Mucosa of descending colon (tissue), 3 donors: ENCODE results near the gene C4orf54. TPM values are rescaled to one million over a fixed set of nuclear protein-coding genes. Genes with fewer than 3 reads are reported as not detected.

Experiments used
- ATAC-seq: fragments of 200-7000 bp; cut with Tn5 transposase; one replicate; pipeline ENCODE4 v1.9.1; 2020; ENCODE audit warnings: mild to moderate bottlenecking, moderate library complexity
- DNase-seq, 3 donors: peaks; one replicate each; pipeline ENCODE4 v3.0.0-alpha.2; 2020
- H3K36me3 ChIP-seq: fragments of 200-600 bp; one replicate; pipeline ENCODE4 v1.8.0; 2021; ENCODE audit warnings: low read depth, mild to moderate bottlenecking
- H3K4me1 ChIP-seq: fragments of 200-600 bp; one replicate; pipeline ENCODE4 v1.8.0; 2021; ENCODE audit warnings: low read depth, mild to moderate bottlenecking
- H3K4me3 ChIP-seq: fragments of 200-600 bp; one replicate; pipeline ENCODE4 v1.8.0; 2021; ENCODE audit warnings: mild to moderate bottlenecking
- H3K9me3 ChIP-seq: fragments of 200-600 bp; one replicate; pipeline ENCODE4 v1.8.0; 2021; ENCODE audit warnings: mild to moderate bottlenecking
- CTCF ChIP-seq: fragments of 200-600 bp; IDR thresholded peaks from one replicate; pipeline ENCODE4 v1.8.0; 2022; ENCODE audit warnings: antibody characterized with exemption, mild to moderate bottlenecking
- intact Hi-C, 2 donors: fragments of 100-400 bp; cut with DNase I in 1 of 2; cut with micrococcal nuclease in 1 of 2; formaldehyde crosslinking; loops; one replicate each; pipeline versions ENCODE4 v1.11.0 to v1.11.1; 2022; cut with DNase I, micrococcal nuclease
- total RNA-seq, 3 donors: library from RNA; stranded (reverse); fragmentation: NEBNext Ultra II Directional in 2 of 3; extraction: Animal tissue kit (Norgen Biotek cat#: 25700) in 2 of 3; gene quantifications; one replicate each; pipeline versions ENCODE4 v1.2.1 to v1.2.4, GENCODE V29; 2021 to 2023
- donor health status: DM: no; HTN: no; CAD: no; lungs with moderate emphysema.
- donor health status: DM: no; HTN: no; CAD: no.
- donor health status: DM: no; HTN: yes; CAD: no.

C4orf54 gene
- total RNA-seq, 3 donors from 2014 or later, result 0.02 TPM; not detected in 2

- intact Hi-C loops, result no loop called here
- DNase-seq, result no peak
- Histone ChIP-seq H3K9me3 (no peaks in the 10 kb centered on the region), H3K4me1 (no peaks in the 10 kb centered on the region), H3K4me3 (no peak overlapping the region), H3K36me3 (no peaks in the 10 kb centered on the region)
- TF ChIP-seq CTCF, result no peak
- no peak for ATAC-seq
Observed at GRCh38 chr4:99633772-99634171, 23.9 kb downstream of the C4orf54 start.

GRCh38 chr4:99630857-99631360, 26.7 kb downstream of the C4orf54 start:
- Histone ChIP-seq H3K36me3 (no peaks in the 10 kb centered on the region), H3K4me3 (no peak overlapping the region), H3K4me1 (no peaks in the 10 kb centered on the region), H3K9me3 (no peaks in the 10 kb centered on the region)
- no peak for DNase-seq
- ATAC-seq, result no peak
- TF ChIP-seq CTCF, result no peak
- intact Hi-C loops, result no loop called here

- Histone ChIP-seq H3K36me3 (no peaks in the 10 kb centered on the region), H3K4me3 (no peak overlapping the region), H3K9me3 (no peaks in the 10 kb centered on the region), H3K4me1 (no peaks in the 10 kb centered on the region)
- TF ChIP-seq CTCF, result no peak
- DNase-seq, result no peak
- ATAC-seq, result no peak
- intact Hi-C loops, result no loop called here
Observed at GRCh38 chr4:99629962-99630554, 27.6 kb downstream of the C4orf54 start.

- Histone ChIP-seq H3K4me1 (no peaks in the 10 kb centered on the region), H3K4me3 (no peak overlapping the region), H3K36me3 (no peaks in the 10 kb centered on the region), H3K9me3 (no peaks in the 10 kb centered on the region)
- TF ChIP-seq CTCF, result no peak
- DNase-seq (no peak), ATAC-seq (no peak)
- intact Hi-C loops, result no loop called here
Observed at GRCh38 chr4:99628040-99628439, 29.6 kb downstream of the C4orf54 start.

- intact Hi-C loops, result no loop called here
- no peaks in the 10 kb centered on the region for H3K4me1 ChIP-seq
- ATAC-seq (no peak), DNase-seq (no peak)
- H3K4me3 ChIP-seq, result no peak overlapping the region
- no peaks in the 10 kb centered on the region for H3K9me3 ChIP-seq
- no peaks in the 10 kb centered on the region for H3K36me3 ChIP-seq
- no peak for TF ChIP-seq CTCF
Observed at GRCh38 chr4:99625369-99625768, 32.3 kb downstream of the C4orf54 start.
